Astrocyte (in vitro differentiated cells and primary cell): ENCODE results near the gene PLPP4.

Experiments
- EZH2 ChIP-seq: IDR thresholded peaks from 2 replicates; pipeline ENCODE4 v1.6.1; 2012; ENCODE audit warnings: mild to moderate bottlenecking, low read length, inconsistent platforms; ENCODE audit not compliant: insufficient read depth
- TF ChIP-seq, protein P1 (sequence below): IDR thresholded peaks from 2 replicates; pipeline ENCODE4 v1.5.1; 2011; ENCODE audit warnings: low read depth, mild to moderate bottlenecking, inconsistent platforms, low read length, moderate library complexity; ENCODE audit not compliant: insufficient read depth

DNA sequence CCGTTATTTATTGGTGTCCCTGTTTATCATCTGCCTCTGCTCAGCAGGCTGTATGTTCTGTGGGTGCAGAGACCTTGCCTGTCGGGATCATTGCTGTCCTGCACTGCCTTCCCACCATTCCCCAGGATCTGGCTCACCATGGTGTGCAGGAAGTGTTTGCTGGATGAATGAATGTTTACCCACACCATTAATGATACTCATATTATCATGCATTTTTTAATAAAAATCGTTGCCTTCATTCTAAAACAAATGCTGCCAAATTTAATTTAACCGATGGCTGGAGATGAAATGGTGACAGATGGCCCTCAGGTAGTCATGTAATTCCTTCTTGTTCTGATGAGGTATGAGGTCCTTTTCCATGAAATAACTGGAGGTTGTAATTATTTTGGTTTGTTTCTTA lies 22.5 kb downstream of the PLPP4 start:
- no peak for TF ChIP-seq EZH2
- TF ChIP-seq, protein P1, sequence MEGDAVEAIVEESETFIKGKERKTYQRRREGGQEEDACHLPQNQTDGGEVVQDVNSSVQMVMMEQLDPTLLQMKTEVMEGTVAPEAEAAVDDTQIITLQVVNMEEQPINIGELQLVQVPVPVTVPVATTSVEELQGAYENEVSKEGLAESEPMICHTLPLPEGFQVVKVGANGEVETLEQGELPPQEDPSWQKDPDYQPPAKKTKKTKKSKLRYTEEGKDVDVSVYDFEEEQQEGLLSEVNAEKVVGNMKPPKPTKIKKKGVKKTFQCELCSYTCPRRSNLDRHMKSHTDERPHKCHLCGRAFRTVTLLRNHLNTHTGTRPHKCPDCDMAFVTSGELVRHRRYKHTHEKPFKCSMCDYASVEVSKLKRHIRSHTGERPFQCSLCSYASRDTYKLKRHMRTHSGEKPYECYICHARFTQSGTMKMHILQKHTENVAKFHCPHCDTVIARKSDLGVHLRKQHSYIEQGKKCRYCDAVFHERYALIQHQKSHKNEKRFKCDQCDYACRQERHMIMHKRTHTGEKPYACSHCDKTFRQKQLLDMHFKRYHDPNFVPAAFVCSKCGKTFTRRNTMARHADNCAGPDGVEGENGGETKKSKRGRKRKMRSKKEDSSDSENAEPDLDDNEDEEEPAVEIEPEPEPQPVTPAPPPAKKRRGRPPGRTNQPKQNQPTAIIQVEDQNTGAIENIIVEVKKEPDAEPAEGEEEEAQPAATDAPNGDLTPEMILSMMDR, result no peak
